Cortex of kidney (tissue), 1 donor: ENCODE measurements around the gene INTS3.

ENCODE experiments used
- DNase-seq: peaks from one replicate; lab custom pipeline; 2025; lab: John Stamatoyannopoulos, UW

Gene INTS3

GRCh38 chr1:153727463-153728304, at the start of gene INTS3:
Gene INTS3 (plus strand): TSS chr1:153728050. CDS start chr1:153728635, 585 bp downstream.
- peak; percentile 95 for DNase-seq

GRCh38 chr1:153678519-153679336, 49.1 kb upstream of the INTS3 start, which contains the start of gene NPR1:
Gene NPR1 (plus strand): TSS chr1:153678688. CDS start chr1:153679109, 421 bp downstream.
- DNase-seq: no peak

GRCh38 chr1:153679337-153680119, 48.3 kb upstream of the INTS3 start:
- DNase-seq: no peak

- DNase-seq: no peak
Measured at GRCh38 chr1:153680120-153680403, 47.8 kb upstream of the INTS3 start.

- DNase-seq: no peak
Measured at GRCh38 chr1:153682730-153683129, 45.1 kb upstream of the INTS3 start.

GRCh38 chr1:153683854-153684253, 44.0 kb upstream of the INTS3 start:
- DNase-seq: no peak

- DNase-seq: no peak
Measured at GRCh38 chr1:153684892-153685291, 43.0 kb upstream of the INTS3 start.

GRCh38 chr1:153685544-153686340, 42.1 kb upstream of the INTS3 start:
- no peak for DNase-seq

GRCh38 chr1:153687346-153688125, 40.3 kb upstream of the INTS3 start:
- DNase-seq: no peak

- no peak for DNase-seq
Measured at GRCh38 chr1:153688276-153688675, 39.6 kb upstream of the INTS3 start.

GRCh38 chr1:153688736-153689328, 39.0 kb upstream of the INTS3 start:
- DNase-seq: no peak

- no peak for DNase-seq
Measured at GRCh38 chr1:153693466-153693865, 34.4 kb upstream of the INTS3 start.

- DNase-seq: no peak
Measured at GRCh38 chr1:153696741-153697140, 31.1 kb upstream of the INTS3 start.

- DNase-seq: no peak
Measured at GRCh38 chr1:153697191-153698019, 30.4 kb upstream of the INTS3 start.

- DNase-seq: no peak
Measured at GRCh38 chr1:153698020-153698922, 29.6 kb upstream of the INTS3 start.

- no peak for DNase-seq
Measured at GRCh38 chr1:153698923-153699714, 28.7 kb upstream of the INTS3 start.

GRCh38 chr1:153699768-153700167, 28.1 kb upstream of the INTS3 start:
- DNase-seq: no peak
